ENCODE data around the gene SRSF11. TPM values are rescaled to one million over a fixed set of nuclear protein-coding genes. Genes with fewer than 3 reads are reported as not detected.
"Not testable (repeated sequence)": the region's sequence is repeated elsewhere in the genome, so short reads cannot be mapped to it uniquely, and the experiment has no call there.

SRSF11 gene, protein sequence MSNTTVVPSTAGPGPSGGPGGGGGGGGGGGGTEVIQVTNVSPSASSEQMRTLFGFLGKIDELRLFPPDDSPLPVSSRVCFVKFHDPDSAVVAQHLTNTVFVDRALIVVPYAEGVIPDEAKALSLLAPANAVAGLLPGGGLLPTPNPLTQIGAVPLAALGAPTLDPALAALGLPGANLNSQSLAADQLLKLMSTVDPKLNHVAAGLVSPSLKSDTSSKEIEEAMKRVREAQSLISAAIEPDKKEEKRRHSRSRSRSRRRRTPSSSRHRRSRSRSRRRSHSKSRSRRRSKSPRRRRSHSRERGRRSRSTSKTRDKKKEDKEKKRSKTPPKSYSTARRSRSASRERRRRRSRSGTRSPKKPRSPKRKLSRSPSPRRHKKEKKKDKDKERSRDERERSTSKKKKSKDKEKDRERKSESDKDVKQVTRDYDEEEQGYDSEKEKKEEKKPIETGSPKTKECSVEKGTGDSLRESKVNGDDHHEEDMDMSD
- 100 to 1,000 TPM; 139 to 325 (median 258) TPM for total RNA-seq

DNA sequence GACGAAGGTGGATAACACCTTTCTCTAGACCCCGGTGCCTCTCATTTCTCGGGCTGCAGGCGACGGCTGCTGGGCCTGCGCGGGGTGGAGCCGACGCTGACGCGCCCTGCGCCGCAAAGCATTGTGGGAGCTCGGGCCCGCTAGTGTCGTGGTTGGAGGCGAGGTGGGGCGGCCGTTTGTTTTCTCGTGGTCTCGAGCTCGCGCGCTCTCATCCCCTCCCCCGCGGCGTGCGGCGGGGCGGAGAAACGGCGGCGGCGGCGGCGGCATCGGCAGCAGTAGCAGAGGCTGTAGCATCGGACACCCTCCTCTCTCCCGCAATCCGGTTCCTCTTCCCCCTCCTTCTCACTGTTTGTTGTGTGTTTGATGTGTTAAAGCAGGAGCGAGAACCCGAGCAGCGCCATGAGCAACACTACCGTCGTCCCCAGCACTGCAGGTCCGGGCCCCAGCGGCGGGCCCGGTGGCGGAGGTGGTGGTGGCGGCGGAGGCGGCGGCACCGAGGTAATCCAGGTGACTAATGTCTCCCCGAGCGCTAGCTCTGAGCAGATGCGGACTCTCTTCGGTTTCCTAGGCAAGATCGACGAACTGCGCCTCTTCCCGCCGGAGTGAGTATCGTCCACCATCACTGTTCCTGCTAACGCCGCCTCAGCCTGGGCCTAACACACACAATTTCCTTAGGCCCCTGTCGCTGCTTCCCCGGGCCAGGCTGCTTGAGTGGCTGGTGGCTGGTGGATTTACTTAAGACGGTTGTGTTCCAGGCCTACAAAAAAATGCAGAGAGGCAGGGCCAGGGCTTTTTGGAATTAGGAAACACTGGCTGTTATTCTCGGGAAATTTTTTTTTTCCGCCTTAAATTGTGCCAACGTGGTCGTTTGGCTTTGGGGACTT is at the start of gene SRSF11:
SRSF11 (plus strand) TSS at position 143 of the 884 bp plus-strand sequence; CDS start at position 400, 257 bp downstream.
- H3K27ac ChIP-seq, result peak within 1 kb of the TSS; percentile 85 to 94 (median 93)
- DNase-seq, result peak; percentile 96 to 97
- intact Hi-C loops (cut with DNase I), result loop anchor here (10.0 kb wide), 1 partner anchor 863 kb away; the partner anchor contains the start of gene ZRANB2
- TF ChIP-seq CTCF (IDR thresholded peaks at IDR 0.05), result peak in 2 of 6 experiments; percentile 6 to 17
- peak in 1 of 2 donors; percentile 86 for TF ChIP-seq POLR2A (IDR thresholded peaks at IDR 0.05)
- WGBS, 2 donors, result 1% methylated on average over 58 to 66 of the region's 74 CpGs
- peak within 1 kb of the TSS; percentile 55 to 86 (median 73) for H3K4me3 ChIP-seq (replicated peaks in 1 of 3)
- H3K27me3 ChIP-seq, result no peaks in the 10 kb centered on the region
- no peaks in the 10 kb centered on the region for H3K9me3 ChIP-seq
- H3K4me1 ChIP-seq, result peaks cover 9 to 21% of the 10 kb centered on the region in 2 donors
- H3K36me3 ChIP-seq, result no peaks in the 10 kb centered on the region

DNA sequence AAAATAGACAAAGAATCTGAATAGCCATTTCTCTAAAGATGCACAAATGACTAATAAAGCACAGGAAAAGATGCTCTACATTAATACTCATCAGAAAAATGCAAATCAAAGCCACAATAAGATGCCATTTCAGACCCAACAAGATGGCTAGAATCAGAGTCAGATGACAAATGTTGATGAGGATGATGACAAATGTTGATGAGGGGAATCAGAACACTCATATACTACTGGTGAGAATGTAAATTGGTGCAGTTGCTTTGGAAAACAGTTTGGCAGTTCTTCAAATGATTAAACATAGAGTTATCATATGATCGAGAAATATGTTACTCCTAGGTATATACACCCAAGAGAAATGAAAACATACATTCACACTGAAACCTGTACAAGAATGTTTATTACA is 49.7 kb upstream of the SRSF11 start:
- no peaks in the 10 kb centered on the region for H3K9me3 ChIP-seq
- WGBS, 2 donors, result 92 to 94% methylated on average over 1 of the region's 1 CpG
- intact Hi-C loops (cut with DNase I), result no loop called here
- no peaks in the 10 kb centered on the region for H3K4me1 ChIP-seq
- no peak overlapping the region for H3K27ac ChIP-seq
- H3K36me3 ChIP-seq, result no peaks in the 10 kb centered on the region
- no peak overlapping the region for H3K4me3 ChIP-seq (replicated peaks in 1 of 3)
- no peak for DNase-seq
- H3K27me3 ChIP-seq, result no peaks in the 10 kb centered on the region
- TF ChIP-seq POLR2A (IDR thresholded peaks at IDR 0.05) (no peak), CTCF (IDR thresholded peaks at IDR 0.05) (no peak)

DNA sequence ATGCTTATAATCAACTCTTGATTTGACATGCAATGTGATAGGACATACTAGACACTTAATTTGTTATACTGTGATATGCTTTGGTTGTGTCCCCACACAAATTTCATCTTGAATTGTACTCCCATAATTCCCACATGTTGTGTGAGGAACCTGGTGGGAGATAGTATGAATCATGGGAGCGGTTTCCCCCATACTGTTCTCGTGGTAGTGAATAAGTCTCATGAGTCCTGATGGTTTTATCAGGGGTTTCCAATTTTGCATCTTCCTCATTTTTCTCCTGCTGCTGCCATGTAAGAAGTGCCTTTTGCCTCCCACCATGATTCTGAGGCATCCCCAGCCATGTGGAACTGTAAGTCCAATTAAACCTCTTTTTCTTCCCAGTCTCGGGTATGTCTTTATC is 36.0 kb upstream of the SRSF11 start:
- H3K27me3 ChIP-seq; H3K36me3 ChIP-seq; H3K27ac ChIP-seq; H3K9me3 ChIP-seq; intact Hi-C loops (cut with DNase I); DNase-seq; H3K4me1 ChIP-seq; H3K4me3 ChIP-seq (replicated peaks in 1 of 3): not testable (repeated sequence)
- WGBS, 2 donors, result 94 to 95% methylated on average over 3 of the region's 3 CpGs

DNA sequence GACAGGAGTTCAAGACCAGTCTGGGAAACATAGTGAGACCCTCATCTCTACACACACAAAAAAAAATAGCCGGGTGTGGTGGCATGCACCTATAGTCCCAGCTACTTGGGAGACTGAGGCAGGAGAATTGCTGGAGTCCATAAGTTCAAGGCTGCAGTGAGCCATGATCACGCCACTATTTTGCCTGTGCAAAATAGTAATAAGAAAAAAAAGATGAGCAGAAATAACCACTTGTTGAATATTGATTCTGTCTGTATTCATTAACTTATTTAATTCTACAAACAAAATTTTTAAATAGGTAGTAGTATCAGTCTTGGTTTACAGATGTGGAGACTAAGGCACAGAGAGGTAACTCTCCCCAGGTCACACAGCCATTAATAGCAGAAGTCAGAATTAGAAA is 32.7 kb upstream of the SRSF11 start:
- intact Hi-C loops (cut with DNase I), result no loop called here

More for the DNA sequence above, 32.7 kb upstream of the SRSF11 start:
- no peaks in the 10 kb centered on the region for H3K9me3 ChIP-seq
- DNase-seq, result no peak
- TF ChIP-seq CTCF (IDR thresholded peaks at IDR 0.05) (no peak), POLR2A (IDR thresholded peaks at IDR 0.05) (no peak)
- peaks cover 0 to 2% of the 10 kb centered on the region in 2 donors for H3K36me3 ChIP-seq
- 98 to 100% methylated on average over 2 of the region's 2 CpGs for WGBS, 2 donors
- no peaks in the 10 kb centered on the region for H3K4me1 ChIP-seq
- H3K27me3 ChIP-seq, result no peaks in the 10 kb centered on the region
- H3K27ac ChIP-seq, result no peak overlapping the region
- no peak overlapping the region for H3K4me3 ChIP-seq (replicated peaks in 1 of 3)
